Body of pancreas (tissue), 4 donors: ENCODE measurements around the gene AP1M1. TPM values are rescaled to one million over a fixed set of nuclear protein-coding genes. Genes with fewer than 3 reads are reported as not detected.

Source experiments
- ATAC-seq: fragments of 150-250 bp; one replicate; pipeline ENCODE4 v1.9.1; 2016
- DNase-seq, 4 donors: peaks; one replicate each; pipeline ENCODE4 v3.0.0-alpha.2; 2019
- H3K27ac ChIP-seq, 4 donors: fragments of 200-600 bp; sonication (generic); 1 replicate in 3 of 4; 2 replicates in 1 of 4; pipeline versions ENCODE4 v1.5.1 to v1.6.1; 2016 to 2019; ENCODE audit warnings: mild to moderate bottlenecking in 1 of 4, mixed read lengths in 1 of 4, moderate library complexity in 1 of 4
- H3K27me3 ChIP-seq, 2 donors: fragments of 200-600 bp; sonication (generic); one replicate each; pipeline ENCODE4 v1.6.0; 2016; ENCODE audit warnings: mild to moderate bottlenecking in 1 of 2
- H3K36me3 ChIP-seq, 2 donors: fragments of 200-600 bp; sonication (generic); replicated peaks in 1 of 2; 2 replicates each; pipeline ENCODE4 v1.5.1; 2016; ENCODE audit warnings: low read depth in 2 of 2; ENCODE audit not compliant: insufficient read depth in 1 of 2
- H3K4me1 ChIP-seq: fragments of 200-600 bp; sonication (generic); one replicate; pipeline ENCODE4 v1.6.0; 2016
- H3K4me3 ChIP-seq, 2 donors: fragments of 200-600 bp; sonication (generic); 1 replicate in 1 of 2; 2 replicates in 1 of 2; pipeline ENCODE4 v1.5.1; 2016 to 2019
- H3K9me3 ChIP-seq, 3 donors: fragments of 200-600 bp; sonication (generic); 1 replicate in 2 of 3; 2 replicates in 1 of 3; pipeline ENCODE4 v1.5.1; 2016
- POLR2A ChIP-seq, 3 donors: fragments of 450-650 bp; IDR thresholded peaks; one replicate each; pipeline ENCODE4 v1.6.1; 2016; ENCODE audit warnings: antibody characterized with exemption in 3 of 3, mild to moderate bottlenecking in 2 of 3
- WGBS, 2 donors: methylation state at CpG; one replicate each; pipeline ENCODE4 v1.1.5; 2017; 5-methylcytosine and 5-hydroxymethylcytosine counted together
- intact Hi-C: fragments of 100-400 bp; cut with DNase I; formaldehyde crosslinking; loops from one replicate; pipeline ENCODE4 v1.15.1; 2023
- total RNA-seq, 2 donors: library from RNA; depleted of rRNA; stranded (reverse); fragments of >200 nt; gene quantifications; one replicate each; pipeline ENCODE4 v1.1.0, GENCODE V29; 2016
- TF ChIP-seq, protein P1 (sequence below), 7 experiments: fragments of 450-650 bp in 4 of 7; fragments of 200-600 bp in 3 of 7; sonication (generic) in 3 of 7; IDR thresholded peaks; one replicate each; pipeline ENCODE4 v1.5.1; 2016 to 2019; ENCODE audit warnings: antibody characterized with exemption in 7 of 7

The AP1M1 gene
- total RNA-seq, 2 donors from 2014 or later: 22.3 to 23.1 TPM

GRCh38 chr19:16198370-16198651 lies 600 bp downstream of the AP1M1 start:
- peak overlapping the region; percentile 75 to 100 for H3K4me3 ChIP-seq
- WGBS, 2 donors: 0% methylated on average over 5 to 18 of the region's 18 CpGs
- no peaks in the 10 kb centered on the region for H3K9me3 ChIP-seq
- H3K27me3 ChIP-seq: no peaks in the 10 kb centered on the region
- intact Hi-C loops: no loop called here
- peak overlapping the region in 1 of 4 donors; percentile 75 for H3K27ac ChIP-seq
- peaks cover 24% of the 10 kb centered on the region for H3K4me1 ChIP-seq
- TF ChIP-seq, protein P1, sequence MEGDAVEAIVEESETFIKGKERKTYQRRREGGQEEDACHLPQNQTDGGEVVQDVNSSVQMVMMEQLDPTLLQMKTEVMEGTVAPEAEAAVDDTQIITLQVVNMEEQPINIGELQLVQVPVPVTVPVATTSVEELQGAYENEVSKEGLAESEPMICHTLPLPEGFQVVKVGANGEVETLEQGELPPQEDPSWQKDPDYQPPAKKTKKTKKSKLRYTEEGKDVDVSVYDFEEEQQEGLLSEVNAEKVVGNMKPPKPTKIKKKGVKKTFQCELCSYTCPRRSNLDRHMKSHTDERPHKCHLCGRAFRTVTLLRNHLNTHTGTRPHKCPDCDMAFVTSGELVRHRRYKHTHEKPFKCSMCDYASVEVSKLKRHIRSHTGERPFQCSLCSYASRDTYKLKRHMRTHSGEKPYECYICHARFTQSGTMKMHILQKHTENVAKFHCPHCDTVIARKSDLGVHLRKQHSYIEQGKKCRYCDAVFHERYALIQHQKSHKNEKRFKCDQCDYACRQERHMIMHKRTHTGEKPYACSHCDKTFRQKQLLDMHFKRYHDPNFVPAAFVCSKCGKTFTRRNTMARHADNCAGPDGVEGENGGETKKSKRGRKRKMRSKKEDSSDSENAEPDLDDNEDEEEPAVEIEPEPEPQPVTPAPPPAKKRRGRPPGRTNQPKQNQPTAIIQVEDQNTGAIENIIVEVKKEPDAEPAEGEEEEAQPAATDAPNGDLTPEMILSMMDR (IDR thresholded peaks at IDR 0.05): no peak
- TF ChIP-seq POLR2A (IDR thresholded peaks at IDR 0.05): no peak
- no peak for DNase-seq
- peaks cover 0 to 1% of the 10 kb centered on the region in 2 donors for H3K36me3 ChIP-seq
- no peak for ATAC-seq

DNA sequence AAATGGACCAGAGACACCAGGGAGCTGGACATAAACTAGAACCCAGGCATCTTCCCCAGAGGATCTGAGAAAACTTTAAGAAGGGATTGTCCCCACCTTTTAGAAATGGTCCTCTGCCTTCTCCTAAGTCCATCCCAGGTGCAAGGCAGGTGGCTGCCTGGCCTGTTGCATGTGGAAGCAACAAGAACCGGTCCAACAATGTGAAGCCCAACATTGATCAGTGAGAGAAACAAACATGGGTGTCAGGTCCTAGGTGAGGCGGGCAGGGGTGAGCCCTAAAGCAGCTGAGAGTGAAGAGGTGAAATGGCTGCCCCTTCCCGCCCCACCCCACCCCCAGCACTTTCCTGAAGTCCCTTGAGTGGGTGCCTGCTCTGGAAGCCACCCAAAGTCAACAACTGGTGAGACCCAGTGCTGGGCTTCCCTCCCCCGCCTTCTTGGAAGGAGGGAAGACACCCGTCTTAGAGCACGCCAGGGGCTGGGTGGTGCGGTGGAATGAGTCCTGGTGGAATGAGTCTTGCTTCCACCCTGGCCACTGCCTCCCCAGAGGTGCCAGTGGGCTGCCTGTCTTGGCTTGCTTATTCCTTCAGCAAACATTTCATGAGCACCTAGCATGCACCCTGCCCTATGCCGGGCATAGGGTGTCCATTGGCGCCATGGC lies 1.7 kb downstream of the AP1M1 start:
- H3K36me3 ChIP-seq: peaks cover 0 to 3% of the 10 kb centered on the region in 2 donors
- 80 to 86% methylated on average over 8 to 9 of the region's 9 CpGs for WGBS, 2 donors
- H3K27ac ChIP-seq: no peak overlapping the region
- H3K4me1 ChIP-seq: peaks cover 24% of the 10 kb centered on the region
- ATAC-seq (no peak), DNase-seq (no peak)
- no peaks in the 10 kb centered on the region for H3K9me3 ChIP-seq
- no peaks in the 10 kb centered on the region for H3K27me3 ChIP-seq
- intact Hi-C loops: no loop called here
- no peak for TF ChIP-seq POLR2A (IDR thresholded peaks at IDR 0.05)
- TF ChIP-seq, protein P1 (IDR thresholded peaks at IDR 0.05): no peak
- H3K4me3 ChIP-seq: no peak overlapping the region

DNA sequence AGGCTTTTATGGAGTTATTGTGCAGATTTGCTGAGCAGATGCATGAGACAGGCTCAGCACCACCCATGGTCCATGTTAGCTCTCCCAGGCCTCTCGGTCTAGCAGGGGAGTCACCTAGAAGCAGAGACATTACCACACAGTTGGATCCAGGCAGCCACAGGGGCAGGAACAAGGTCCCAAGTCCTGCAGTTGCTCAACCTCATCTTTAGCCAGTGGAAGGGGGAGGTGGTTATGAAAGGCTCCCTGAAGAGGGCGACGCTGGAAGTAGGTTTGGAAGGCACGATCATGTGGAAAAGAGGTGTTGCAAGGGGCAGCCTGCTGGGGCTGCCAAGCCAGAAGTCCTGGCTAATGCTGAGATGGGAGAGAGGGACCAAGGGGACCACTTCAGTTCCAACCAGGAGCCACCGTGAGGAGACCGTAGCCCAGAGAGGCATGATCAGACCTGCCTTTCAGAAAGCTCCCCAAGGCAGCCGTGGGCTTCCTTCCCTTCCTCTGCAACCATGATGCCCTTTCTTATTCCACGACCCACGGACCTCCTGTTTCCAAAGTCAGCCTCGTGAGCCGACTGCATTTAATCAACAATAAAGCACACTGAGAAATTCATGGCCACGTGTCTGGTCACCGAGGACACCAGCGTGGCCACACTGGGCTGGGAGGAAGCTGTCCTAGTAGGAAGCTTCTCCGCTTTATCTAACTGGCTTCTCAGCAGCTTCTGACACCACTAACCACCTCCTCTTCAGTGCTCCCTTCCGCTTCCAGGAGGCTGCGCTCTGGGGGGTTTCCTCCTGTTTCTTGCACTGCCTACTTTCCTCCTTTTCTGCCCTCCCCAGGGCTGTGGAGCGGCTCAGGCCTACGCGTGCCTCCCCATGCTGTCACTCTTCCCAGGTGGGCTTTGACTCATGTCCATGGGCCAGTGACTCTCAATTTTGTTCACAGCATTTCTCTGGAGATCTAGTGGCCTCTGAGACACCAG lies 2.6 kb downstream of the AP1M1 start:
- no peak for TF ChIP-seq POLR2A (IDR thresholded peaks at IDR 0.05)
- TF ChIP-seq, protein P1 (IDR thresholded peaks at IDR 0.05): no peak
- DNase-seq (no peak), ATAC-seq (no peak)
- Histone ChIP-seq H3K36me3 (peaks cover 0 to 3% of the 10 kb centered on the region in 2 donors), H3K27ac (no peak overlapping the region), H3K4me1 (peaks cover 24% of the 10 kb centered on the region), H3K4me3 (no peak overlapping the region), H3K9me3 (no peaks in the 10 kb centered on the region), H3K27me3 (no peaks in the 10 kb centered on the region)
- intact Hi-C loops: no loop called here
- 81 to 91% methylated on average over 20 of the region's 20 CpGs for WGBS, 2 donors

DNA sequence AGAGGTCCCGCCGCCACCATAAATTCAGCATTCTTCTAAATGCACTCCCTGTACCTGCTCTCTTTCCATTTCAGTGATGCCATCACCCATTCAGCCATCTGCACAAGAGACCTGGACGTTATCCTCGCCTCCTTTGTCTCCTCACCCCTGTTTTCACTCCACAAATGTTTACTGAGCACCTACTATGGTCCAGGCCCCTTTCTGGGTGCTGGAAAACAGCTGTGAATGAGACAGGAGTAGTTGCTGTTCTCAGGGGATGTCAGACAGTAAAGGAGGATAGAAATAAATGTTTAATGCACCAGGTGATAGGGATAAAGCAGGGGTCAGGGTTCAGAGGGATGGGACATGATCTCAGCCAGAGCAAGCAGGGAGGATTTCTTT lies 3.3 kb downstream of the AP1M1 start:
- 85 to 86% methylated on average over 4 of the region's 4 CpGs for WGBS, 2 donors
- DNase-seq (no peak), ATAC-seq (no peak)
- H3K27ac ChIP-seq: no peak overlapping the region
- H3K36me3 ChIP-seq: peaks cover 0 to 3% of the 10 kb centered on the region in 2 donors
- H3K4me3 ChIP-seq: no peak overlapping the region
- no peak for TF ChIP-seq POLR2A (IDR thresholded peaks at IDR 0.05)
- TF ChIP-seq, protein P1 (IDR thresholded peaks at IDR 0.05): no peak
- H3K9me3 ChIP-seq: no peaks in the 10 kb centered on the region
- H3K27me3 ChIP-seq: no peaks in the 10 kb centered on the region
- intact Hi-C loops: no loop called here
- H3K4me1 ChIP-seq: peaks cover 24% of the 10 kb centered on the region
